ENCODE data around the gene ZFP91. TPM values are rescaled to one million over a fixed set of nuclear protein-coding genes. Genes with fewer than 3 reads are reported as not detected.

ZFP91 gene
- total RNA-seq, 1 donor from 2014 or later: 44.0 TPM

DNA sequence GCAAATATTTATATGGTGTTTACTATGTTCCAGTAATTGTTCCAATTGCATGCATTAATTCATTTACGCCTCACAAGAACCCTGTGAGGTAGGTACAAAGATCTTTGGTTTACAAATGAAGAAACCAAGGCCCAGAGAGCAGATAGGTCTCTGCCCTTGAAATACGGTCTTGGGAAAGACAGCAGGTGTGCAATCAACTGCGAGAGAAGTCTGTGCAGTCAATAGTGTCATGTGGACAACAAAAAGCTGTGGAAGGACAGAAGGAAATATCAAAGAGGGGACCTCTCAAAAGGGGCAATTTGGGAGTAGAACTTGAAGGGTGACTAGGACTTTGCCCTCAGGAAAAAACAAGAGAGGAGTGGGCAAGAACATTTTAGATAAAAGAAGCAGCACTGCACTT lies 52.5 kb downstream of the ZFP91 start:
- peaks cover 3% of the 10 kb centered on the region for H3K36me3 Mint-ChIP-seq (ENCODE audit: low read depth)

GRCh38 chr11:58632510-58632909 lies 53.6 kb downstream of the ZFP91 start:
- H3K27me3 Mint-ChIP-seq (ENCODE audit: low read depth): no peaks in the 10 kb centered on the region
- H3K4me1 Mint-ChIP-seq (ENCODE audit: low read depth): peaks cover 7% of the 10 kb centered on the region
- no peak overlapping the region for H3K4me3 Mint-ChIP-seq (ENCODE audit: unreplicated experiment)
- H3K9me3 Mint-ChIP-seq (ENCODE audit: low read depth): no peaks in the 10 kb centered on the region
- no peaks in the 10 kb centered on the region for H3K36me3 Mint-ChIP-seq (ENCODE audit: low read depth)
- no peak for TF ChIP-seq CTCF (IDR thresholded peaks at IDR 0.05)
- no peak for DNase-seq (ENCODE audit: low spot score)
- no peak overlapping the region for H3K27ac Mint-ChIP-seq (ENCODE audit: unreplicated experiment)

More for the DNA sequence above, 52.5 kb downstream of the ZFP91 start:
- Mint-ChIP-seq H3K27ac (ENCODE audit: unreplicated experiment) (no peak overlapping the region), H3K4me3 (ENCODE audit: unreplicated experiment) (no peak overlapping the region), H3K4me1 (ENCODE audit: low read depth) (peaks cover 16% of the 10 kb centered on the region), H3K27me3 (ENCODE audit: low read depth) (no peaks in the 10 kb centered on the region), H3K9me3 (ENCODE audit: low read depth) (no peaks in the 10 kb centered on the region)
- no peak for DNase-seq (ENCODE audit: low spot score)
- no peak for TF ChIP-seq CTCF (IDR thresholded peaks at IDR 0.05)

- Mint-ChIP-seq H3K9me3 (ENCODE audit: low read depth) (no peaks in the 10 kb centered on the region), H3K36me3 (ENCODE audit: low read depth) (no peaks in the 10 kb centered on the region), H3K27ac (ENCODE audit: unreplicated experiment) (no peak overlapping the region), H3K4me1 (ENCODE audit: low read depth) (no peaks in the 10 kb centered on the region), H3K27me3 (ENCODE audit: low read depth) (peaks cover 14% of the 10 kb centered on the region), H3K4me3 (ENCODE audit: unreplicated experiment) (no peak overlapping the region)
- no peak for TF ChIP-seq CTCF (IDR thresholded peaks at IDR 0.05)
- DNase-seq (ENCODE audit: low spot score): no peak
These were observed 57.7 kb downstream of the ZFP91 start for GRCh38 chr11:58636587-58636986.

GRCh38 chr11:58637371-58637770 lies 58.5 kb downstream of the ZFP91 start:
- no peak for TF ChIP-seq CTCF (IDR thresholded peaks at IDR 0.05)
- Mint-ChIP-seq H3K4me3 (ENCODE audit: unreplicated experiment) (no peak overlapping the region), H3K27ac (ENCODE audit: unreplicated experiment) (no peak overlapping the region), H3K36me3 (ENCODE audit: low read depth) (no peaks in the 10 kb centered on the region), H3K27me3 (ENCODE audit: low read depth) (peaks cover 17% of the 10 kb centered on the region), H3K4me1 (ENCODE audit: low read depth) (no peaks in the 10 kb centered on the region), H3K9me3 (ENCODE audit: low read depth) (no peaks in the 10 kb centered on the region)
- DNase-seq (ENCODE audit: low spot score): no peak

DNA sequence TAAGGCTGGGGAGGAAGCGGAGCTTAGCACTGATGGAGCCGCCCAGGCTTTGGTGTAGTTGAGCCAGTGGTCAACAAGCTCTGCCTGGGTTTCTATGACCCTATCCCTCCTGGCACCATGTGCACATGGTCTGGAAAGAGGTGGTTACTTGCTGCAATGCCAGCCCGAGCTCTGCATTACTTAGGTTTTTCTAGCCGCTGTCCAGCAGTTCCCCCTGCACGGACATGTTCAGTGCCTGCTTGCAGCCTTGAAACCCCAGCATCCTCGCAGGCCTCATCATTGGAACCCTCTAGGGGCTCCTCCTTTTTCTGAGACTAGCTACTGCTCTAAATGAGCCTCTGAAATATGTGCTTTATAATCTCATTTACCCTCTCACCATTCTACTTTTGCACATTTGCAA lies 60.2 kb downstream of the ZFP91 start:
- no peak for DNase-seq (ENCODE audit: low spot score)
- H3K4me1 Mint-ChIP-seq (ENCODE audit: low read depth): no peaks in the 10 kb centered on the region
- H3K9me3 Mint-ChIP-seq (ENCODE audit: low read depth): no peaks in the 10 kb centered on the region
- H3K4me3 Mint-ChIP-seq (ENCODE audit: unreplicated experiment): no peak overlapping the region
- peaks cover 30% of the 10 kb centered on the region for H3K27me3 Mint-ChIP-seq (ENCODE audit: low read depth)
- H3K27ac Mint-ChIP-seq (ENCODE audit: unreplicated experiment): no peak overlapping the region
- H3K36me3 Mint-ChIP-seq (ENCODE audit: low read depth): no peaks in the 10 kb centered on the region
- TF ChIP-seq CTCF (IDR thresholded peaks at IDR 0.05): no peak
